DOHH2 (cell line): ENCODE data around the gene CFAP44.

Experiments
- H3F3A ChIP-seq: fragments of 200-600 bp; sonication (generic), shearing (Covaris generic); 2 replicates; pipeline ENCODE4 v1.6.0; 2016; ENCODE audit warnings: antibody characterized with exemption, mild to moderate bottlenecking; ENCODE audit not compliant: control insufficient read depth, insufficient read depth
- H3K27ac ChIP-seq: fragments of 200-600 bp; sonication (generic); 2 replicates; pipeline ENCODE4 v1.5.1; 2014; ENCODE audit warnings: low read depth, mild to moderate bottlenecking, low read length, moderate library complexity
- H3K27me3 ChIP-seq: fragments of 200-600 bp; sonication (generic); 2 replicates; pipeline ENCODE4 v1.6.1; 2014; ENCODE audit warnings: mild to moderate bottlenecking, low read length, mixed read lengths; ENCODE audit not compliant: control insufficient read depth
- H3K36me3 ChIP-seq: fragments of 200-600 bp; sonication (generic); 2 replicates; pipeline ENCODE4 v1.6.1; 2014; ENCODE audit warnings: mild to moderate bottlenecking, low read length, moderate library complexity, mixed read lengths; ENCODE audit not compliant: control insufficient read depth
- H3K4me1 ChIP-seq: fragments of 200-600 bp; sonication (generic); 2 replicates; pipeline ENCODE4 v1.6.1; 2014; ENCODE audit warnings: mild to moderate bottlenecking, low read length, mixed read lengths; ENCODE audit not compliant: control insufficient read depth
- H3K4me2 ChIP-seq: fragments of 200-600 bp; sonication (generic); 2 replicates; pipeline ENCODE4 v1.6.0; 2014; ENCODE audit warnings: mild to moderate bottlenecking, low read length, moderate library complexity
- H3K4me3 ChIP-seq: fragments of 200-600 bp; sonication (generic); 2 replicates; pipeline ENCODE4 v1.5.1; 2014; ENCODE audit warnings: mild to moderate bottlenecking, low read length, mixed read lengths
- H3K79me2 ChIP-seq: fragments of 200-600 bp; sonication (generic); 2 replicates; pipeline ENCODE4 v1.6.1; 2014; ENCODE audit warnings: mild to moderate bottlenecking, low read length, mixed read lengths; ENCODE audit not compliant: control insufficient read depth
- H3K9me2 ChIP-seq: fragments of 200-600 bp; sonication (generic); replicated peaks from 2 replicates; pipeline ENCODE4 v1.6.1; 2014; ENCODE audit warnings: mild to moderate bottlenecking, low read length, mixed read lengths; ENCODE audit not compliant: control insufficient read depth
- H3K9me3 ChIP-seq: fragments of 200-600 bp; sonication (generic); 2 replicates; pipeline ENCODE4 v1.6.1; 2014; ENCODE audit warnings: antibody characterized with exemption, low read length, mixed read lengths; ENCODE audit not compliant: control insufficient read depth, insufficient read depth
- H4K20me1 ChIP-seq: fragments of 200-600 bp; sonication (generic); 2 replicates; pipeline ENCODE4 v1.6.0; 2014; ENCODE audit warnings: low read depth, mild to moderate bottlenecking, antibody characterized with exemption, low read length, moderate library complexity; ENCODE audit not compliant: control insufficient read depth, insufficient read depth
- EZH2phosphoT487 ChIP-seq: fragments of 200-600 bp; sonication (generic); IDR thresholded peaks from 2 replicates; pipeline ENCODE4 v1.6.1; 2017; ENCODE audit warnings: borderline replicate concordance, mild to moderate bottlenecking, antibody characterized with exemption, low read length, moderate library complexity, mixed read lengths
- TF ChIP-seq, protein P1 (sequence below): fragments of 200-600 bp; sonication (generic); IDR thresholded peaks from one replicate; pipeline ENCODE4 v1.5.1; 2014; ENCODE audit warnings: antibody characterized with exemption, mild to moderate bottlenecking, low read depth, low read length; ENCODE audit not compliant: poor library complexity, severe bottlenecking

The CFAP44 gene, protein sequence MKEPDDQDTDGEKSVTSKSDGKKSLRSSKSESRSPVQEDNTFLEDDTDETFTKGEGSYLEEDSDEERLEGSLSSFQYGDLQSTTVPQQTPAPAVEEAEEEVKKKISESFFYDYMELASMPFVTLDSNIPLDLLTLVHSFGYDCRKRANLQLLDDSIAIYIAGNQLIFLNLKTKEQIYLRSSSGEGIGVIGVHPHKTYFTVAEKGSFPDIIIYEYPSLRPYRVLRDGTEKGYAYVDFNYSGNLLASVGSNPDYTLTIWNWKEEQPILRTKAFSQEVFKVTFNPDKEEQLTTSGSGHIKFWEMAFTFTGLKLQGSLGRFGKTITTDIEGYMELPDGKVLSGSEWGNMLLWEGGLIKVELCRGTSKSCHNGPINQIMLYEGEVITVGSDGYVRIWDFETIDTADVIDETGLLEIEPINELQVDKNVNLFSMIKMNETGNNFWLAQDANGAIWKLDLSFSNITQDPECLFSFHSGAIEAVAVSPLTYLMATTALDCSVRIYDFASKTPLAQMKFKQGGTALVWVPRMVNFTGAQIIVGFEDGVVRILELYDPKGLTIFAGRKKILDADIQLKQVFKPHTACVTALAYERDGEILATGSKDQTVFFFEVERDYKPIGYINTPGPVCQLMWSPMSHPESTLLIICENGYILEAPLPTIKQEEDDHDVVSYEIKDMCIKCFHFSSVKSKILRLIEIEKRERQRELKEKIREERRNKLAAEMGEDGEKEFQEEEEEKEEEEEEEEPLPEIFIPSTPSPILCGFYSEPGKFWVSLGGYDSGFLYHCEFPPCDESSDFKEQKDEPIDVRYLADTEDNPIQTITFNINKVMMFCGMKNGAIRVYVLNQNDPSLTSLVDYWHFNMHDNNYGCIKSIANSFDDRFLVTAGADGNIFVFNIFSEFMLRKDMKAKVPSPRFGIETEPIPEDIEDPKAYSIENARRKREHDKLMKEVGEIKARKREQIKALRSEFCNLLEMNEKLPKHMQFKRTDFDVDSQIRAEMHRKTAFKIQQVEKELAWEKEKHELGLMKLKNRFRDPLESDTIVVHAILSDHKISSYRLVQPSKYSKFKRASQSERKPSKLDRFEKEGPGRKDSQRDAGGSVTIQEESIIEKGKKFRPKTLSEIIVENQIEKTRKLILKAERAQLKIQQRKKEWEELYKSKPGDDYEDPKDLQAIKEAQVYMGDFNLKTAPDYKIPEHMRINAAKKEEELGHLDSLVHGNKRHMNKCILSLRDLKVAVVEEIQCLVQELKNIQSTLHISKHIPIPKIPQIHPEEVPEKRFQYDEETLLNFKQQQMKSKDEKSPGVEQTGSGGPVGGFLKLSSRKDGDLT (N-terminal part only)

DNA sequence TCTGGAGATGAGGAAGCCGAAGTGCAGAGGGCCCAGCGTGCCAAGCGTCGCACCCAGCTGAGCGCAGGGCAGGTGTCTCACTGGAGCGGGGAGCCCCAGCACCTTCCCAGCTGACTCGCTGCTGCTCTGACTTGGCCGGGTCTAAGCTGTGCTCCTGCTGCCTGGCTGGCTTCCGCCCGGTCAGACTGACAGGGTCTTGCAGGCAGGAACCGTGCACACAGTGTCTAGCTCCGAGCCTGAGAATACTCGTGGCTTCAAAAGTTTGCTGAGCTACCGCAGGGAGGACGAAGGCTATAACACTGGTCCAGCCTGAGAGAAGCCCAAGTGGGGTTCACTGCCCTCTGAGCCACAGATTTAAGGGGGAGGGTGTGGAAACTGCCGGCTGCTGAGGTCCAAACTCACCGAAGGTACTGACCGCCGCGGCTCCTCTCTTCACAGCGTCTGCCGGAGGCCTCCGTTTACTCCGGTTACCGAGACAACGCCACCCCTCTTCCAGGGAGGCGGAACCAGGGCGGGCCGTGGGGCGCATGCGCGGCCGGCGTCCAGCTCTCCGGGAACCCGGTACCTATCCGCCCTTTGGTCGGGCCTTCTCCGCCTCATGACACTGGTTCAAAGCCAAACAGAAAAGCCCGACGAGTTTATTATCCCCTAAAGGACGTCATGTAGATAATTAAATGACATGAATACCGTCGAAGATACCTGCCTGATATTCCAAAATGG is at the start of gene CFAP44:
CFAP44 (minus strand) TSS at position 443 of the 720 bp plus-strand sequence. CDS start 7,829 bp downstream, outside the sequence.
- Histone ChIP-seq H3K4me3 (no peak within 1 kb of the TSS), H3K27me3 (no peaks in the 10 kb centered on the region), H3K36me3 (peaks cover 17% of the 10 kb centered on the region), H4K20me1 (no peaks in the 10 kb centered on the region), H3K9me2 (no peaks in the 10 kb centered on the region), H3K9me3 (no peaks in the 10 kb centered on the region), H3K4me2 (no peak within 1 kb of the TSS), H3K27ac (no peak within 1 kb of the TSS), H3K4me1 (no peaks in the 10 kb centered on the region), H3F3A (no peaks in the 10 kb centered on the region), H3K79me2 (no peaks in the 10 kb centered on the region)
- TF ChIP-seq EZH2phosphoT487, result no peak
- TF ChIP-seq, protein P1, sequence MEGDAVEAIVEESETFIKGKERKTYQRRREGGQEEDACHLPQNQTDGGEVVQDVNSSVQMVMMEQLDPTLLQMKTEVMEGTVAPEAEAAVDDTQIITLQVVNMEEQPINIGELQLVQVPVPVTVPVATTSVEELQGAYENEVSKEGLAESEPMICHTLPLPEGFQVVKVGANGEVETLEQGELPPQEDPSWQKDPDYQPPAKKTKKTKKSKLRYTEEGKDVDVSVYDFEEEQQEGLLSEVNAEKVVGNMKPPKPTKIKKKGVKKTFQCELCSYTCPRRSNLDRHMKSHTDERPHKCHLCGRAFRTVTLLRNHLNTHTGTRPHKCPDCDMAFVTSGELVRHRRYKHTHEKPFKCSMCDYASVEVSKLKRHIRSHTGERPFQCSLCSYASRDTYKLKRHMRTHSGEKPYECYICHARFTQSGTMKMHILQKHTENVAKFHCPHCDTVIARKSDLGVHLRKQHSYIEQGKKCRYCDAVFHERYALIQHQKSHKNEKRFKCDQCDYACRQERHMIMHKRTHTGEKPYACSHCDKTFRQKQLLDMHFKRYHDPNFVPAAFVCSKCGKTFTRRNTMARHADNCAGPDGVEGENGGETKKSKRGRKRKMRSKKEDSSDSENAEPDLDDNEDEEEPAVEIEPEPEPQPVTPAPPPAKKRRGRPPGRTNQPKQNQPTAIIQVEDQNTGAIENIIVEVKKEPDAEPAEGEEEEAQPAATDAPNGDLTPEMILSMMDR, result no peak

DNA sequence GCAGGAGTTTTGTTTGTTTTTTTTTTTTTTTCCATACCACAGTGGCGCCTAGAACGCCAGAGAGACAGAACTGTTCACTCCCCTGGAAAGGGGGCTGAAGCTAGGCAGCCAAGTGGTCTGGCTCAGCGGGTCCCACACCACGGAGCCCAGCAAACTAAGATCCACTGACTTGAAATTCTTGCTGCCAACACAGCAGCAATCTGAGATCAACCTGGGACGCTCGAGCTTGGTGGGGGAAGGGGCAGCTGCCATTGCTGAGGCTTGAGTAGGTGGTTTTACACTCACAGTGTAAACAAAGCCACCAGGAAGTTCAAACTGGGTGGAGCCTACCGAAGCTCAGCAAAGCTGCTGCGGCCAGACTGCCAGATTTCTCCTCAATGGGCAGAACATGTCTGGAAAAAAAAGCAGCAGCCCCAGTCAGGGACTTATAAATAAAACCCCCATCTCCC is 43.9 kb upstream of the CFAP44 start:
- TF ChIP-seq, protein P1, result no peak
- no peak for TF ChIP-seq EZH2phosphoT487
- Histone ChIP-seq H3K4me2 (no peak overlapping the region), H3K27ac (no peak overlapping the region), H3K4me3 (no peak overlapping the region), H3K9me3 (no peaks in the 10 kb centered on the region), H3K4me1 (no peaks in the 10 kb centered on the region), H3K27me3 (no peaks in the 10 kb centered on the region), H3K36me3 (peaks cover 8% of the 10 kb centered on the region), H3K79me2 (no peaks in the 10 kb centered on the region), H3K9me2 (no peaks in the 10 kb centered on the region), H4K20me1 (no peaks in the 10 kb centered on the region), H3F3A (no peaks in the 10 kb centered on the region)

DNA sequence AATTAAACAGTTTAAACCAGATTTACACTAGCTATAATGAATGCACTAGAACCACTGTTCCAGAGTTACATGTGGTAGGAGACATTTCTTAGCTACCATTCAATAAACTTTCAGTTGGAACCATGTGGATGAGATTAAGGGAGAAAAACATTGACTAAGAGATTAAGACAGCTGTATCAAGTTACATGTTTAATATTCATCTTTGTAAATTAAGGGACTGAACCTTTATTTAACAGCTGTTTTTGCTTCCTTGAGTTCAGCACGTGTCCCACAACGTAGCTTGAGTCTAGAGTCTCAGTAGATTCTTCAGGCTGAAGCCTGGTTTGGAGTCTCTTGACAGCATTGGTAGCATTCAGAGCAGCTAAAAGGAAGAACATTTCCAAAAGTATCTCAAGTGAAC is 27.2 kb upstream of the CFAP44 start:
- Histone ChIP-seq H3K9me2 (no peaks in the 10 kb centered on the region), H3K4me2 (no peak overlapping the region), H3K27ac (no peak overlapping the region), H3K79me2 (no peaks in the 10 kb centered on the region), H3F3A (no peaks in the 10 kb centered on the region), H3K9me3 (no peaks in the 10 kb centered on the region), H3K4me3 (no peak overlapping the region), H3K4me1 (peaks cover 10% of the 10 kb centered on the region), H3K36me3 (peaks cover 32% of the 10 kb centered on the region), H4K20me1 (no peaks in the 10 kb centered on the region), H3K27me3 (no peaks in the 10 kb centered on the region)
- TF ChIP-seq, protein P1, result no peak
- TF ChIP-seq EZH2phosphoT487, result no peak
